Right lung (tissue), 10 donors: ENCODE results near the gene ERG28. TPM values are rescaled to one million over a fixed set of nuclear protein-coding genes. Genes with fewer than 3 reads are reported as not detected.
A peak's percentile ranks its signal among the peaks of the same experiment; 100 is the strongest.
"Not testable (repeated sequence)": the region's sequence is repeated elsewhere in the genome, so short reads cannot be mapped to it uniquely, and the experiment has no call there.

Experiments
- DNase-seq, 2 donors: peaks; one replicate each; pipeline ENCODE4 v3.0.0-alpha.2; 2013
- long read RNA-seq, 8 donors: transcript quantifications; one replicate each; lab custom pipeline, GENCODE V29; 2026
- polyA plus RNA-seq, 5 donors: library from polyadenylated mRNA; unstranded; fragments of 120-200 nt; gene quantifications; one replicate each; pipeline versions ENCODE4 v1.2.1 to v1.2.3, GENCODE V29; 2013; ENCODE audit warnings: inconsistent platforms in 1 of 5, low replicate concordance in 1 of 5; ENCODE audit not compliant: insufficient read length in 5 of 5, insufficient read depth in 1 of 5

The ERG28 gene
- 10 to 100 TPM; 26.1 to 31.6 (median 28.3) TPM for polyA plus RNA-seq
- long read RNA-seq, donor 1, transcript ERG28-201 (5 exons, 2,633 nt) = major isoform, 38 of 43 reads
- long read RNA-seq, donor 1, partial matches to known transcripts = 5 of 43 reads
- long read RNA-seq, donor 1, other reads (novel, unspliced or antisense) = 0 of 43 reads
- long read RNA-seq, donor 2, transcript ERG28-201 (5 exons, 2,633 nt) = major isoform, 30 of 39 reads
- long read RNA-seq, donor 2, partial matches to known transcripts = 9 of 39 reads
- long read RNA-seq, donor 2, other reads (novel, unspliced or antisense) = 0 of 39 reads
- long read RNA-seq, donor 3, transcript ERG28-201 (5 exons, 2,633 nt) = major isoform, 39 of 44 reads
- long read RNA-seq, donor 3, partial matches to known transcripts = 5 of 44 reads
- long read RNA-seq, donor 3, other reads (novel, unspliced or antisense) = 0 of 44 reads
- long read RNA-seq, donor 4, transcript ERG28-201 (5 exons, 2,633 nt) = major isoform, 19 of 19 reads
- long read RNA-seq, donor 4, partial matches to known transcripts = 0 of 19 reads
- long read RNA-seq, donor 4, other reads (novel, unspliced or antisense) = 0 of 19 reads
- long read RNA-seq, donor 5, transcript ERG28-201 (5 exons, 2,633 nt) = major isoform, 49 of 57 reads
- long read RNA-seq, donor 5, partial matches to known transcripts = 8 of 57 reads
- long read RNA-seq, donor 5, other reads (novel, unspliced or antisense) = 0 of 57 reads
- long read RNA-seq, donor 6, transcript ERG28-201 (5 exons, 2,633 nt) = major isoform, 55 of 61 reads
- long read RNA-seq, donor 6, partial matches to known transcripts = 0 of 61 reads
- long read RNA-seq, donor 6, other reads (novel, unspliced or antisense) = 6 of 61 reads
- long read RNA-seq, donor 7, transcript ERG28-201 (5 exons, 2,633 nt) = major isoform, 59 of 73 reads
- long read RNA-seq, donor 7, partial matches to known transcripts = 9 of 73 reads
- long read RNA-seq, donor 7, other reads (novel, unspliced or antisense) = 5 of 73 reads
- long read RNA-seq, donor 8, transcript ERG28-201 (5 exons, 2,633 nt) = major isoform, 24 of 32 reads
- long read RNA-seq, donor 8, partial matches to known transcripts = 8 of 32 reads
- long read RNA-seq, donor 8, other reads (novel, unspliced or antisense) = 0 of 32 reads

DNA sequence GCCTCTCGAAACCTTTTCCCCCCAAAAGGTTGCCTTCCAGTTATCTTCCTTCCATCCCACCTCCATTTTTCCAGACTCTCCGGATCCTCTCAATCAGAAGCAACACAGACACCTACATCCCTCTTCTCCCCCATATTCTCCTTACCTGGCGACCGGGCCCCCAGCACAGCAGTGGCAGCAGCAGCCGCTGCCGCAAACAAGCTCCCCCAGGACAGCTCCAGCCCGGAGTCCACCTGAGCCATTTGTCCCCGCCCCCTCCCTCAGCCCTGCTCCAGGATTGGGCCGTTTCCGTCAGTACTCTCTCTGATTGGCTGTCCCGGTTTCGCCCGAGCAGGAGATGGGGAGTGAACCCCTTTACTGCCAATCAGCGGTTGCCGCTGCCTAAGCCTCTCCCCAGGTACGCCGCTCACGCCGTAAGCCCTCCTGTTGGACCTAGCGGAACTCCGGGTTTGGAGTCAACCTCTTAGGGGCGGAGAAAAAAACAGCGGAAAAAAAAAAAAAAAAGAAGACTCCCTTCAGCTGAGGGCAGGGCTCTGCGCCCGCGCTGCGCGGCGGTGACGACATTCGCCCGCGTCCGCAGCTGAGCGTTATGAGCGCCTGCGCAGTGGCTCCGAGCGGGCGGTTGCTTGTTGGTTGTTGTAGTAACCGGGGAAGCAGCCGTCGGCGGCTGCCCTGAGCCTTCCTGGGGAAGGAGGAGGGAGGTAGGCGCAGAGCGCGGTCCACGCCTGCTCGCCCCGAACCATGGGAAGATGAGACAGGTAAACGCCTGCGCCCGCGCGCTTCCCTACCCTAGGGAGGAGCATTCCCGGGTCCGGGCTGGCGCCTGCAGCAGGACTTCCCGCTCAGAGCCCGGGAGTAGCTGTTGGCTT lies at the start of gene ERG28, which contains the start of gene TTLL5:
ERG28 (minus strand) TSS at position 247 of the 869 bp plus-strand sequence. CDS start 3,374 bp downstream, outside the sequence.
TTLL5 (plus strand) TSS at position 617 of the 869 bp plus-strand sequence. CDS start 1,904 bp downstream, outside the sequence.
- peak; percentile 98 for DNase-seq

DNA sequence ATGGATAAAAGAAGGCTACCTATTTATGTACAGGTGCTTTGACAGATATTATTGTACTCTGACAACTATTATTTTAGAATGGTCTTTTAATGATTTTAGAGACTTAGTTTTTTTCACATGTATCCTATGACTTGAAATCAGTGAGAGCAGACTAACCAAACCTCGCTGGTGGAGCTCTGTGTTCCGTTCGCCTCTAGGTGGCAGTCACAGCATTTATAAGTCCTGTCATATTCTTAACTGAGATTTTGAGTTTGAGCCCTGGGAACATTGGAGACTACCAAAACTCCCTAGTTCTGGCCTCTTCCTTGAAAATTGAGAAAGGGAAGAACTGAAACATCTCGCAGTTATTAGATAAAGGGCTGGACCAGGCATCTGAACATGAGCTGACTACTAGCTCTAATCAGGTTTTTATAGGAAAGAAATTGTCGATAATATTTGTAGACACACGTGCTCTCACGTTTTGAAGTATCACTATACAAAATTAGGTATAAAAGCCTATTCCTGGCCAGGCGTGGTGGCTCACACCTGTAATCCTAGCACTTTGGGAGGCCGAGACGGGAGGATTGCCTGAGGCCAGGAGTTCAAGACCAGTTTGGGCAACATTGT lies 48.6 kb upstream of the ERG28 start:
- DNase-seq = peak; percentile 70 to 80

DNA sequence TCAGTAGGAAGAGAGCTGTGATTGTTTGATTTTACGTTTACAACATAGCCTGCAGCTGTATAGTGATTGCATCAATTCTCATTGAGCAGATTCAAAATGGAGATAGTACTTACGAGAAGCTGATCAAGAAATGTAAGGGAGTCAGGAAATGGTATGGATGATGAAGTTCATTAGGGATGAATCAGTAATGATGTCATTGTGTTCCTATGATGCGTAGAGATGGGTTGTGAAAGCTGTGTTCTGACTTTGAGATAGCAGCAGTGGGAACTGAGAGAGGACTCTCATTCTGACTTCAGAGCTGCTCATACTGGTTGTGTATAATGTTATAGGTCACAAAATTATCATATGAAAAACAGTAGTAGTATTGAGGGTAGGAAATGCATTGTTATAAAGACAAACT lies 44.3 kb upstream of the ERG28 start:
- DNase-seq = no peak

- DNase-seq = no peak
Measured at GRCh38 chr14:75703467-75703866, 42.8 kb upstream of the ERG28 start.

GRCh38 chr14:75702616-75703261 lies 42.1 kb upstream of the ERG28 start:
- peak; percentile 53 to 69 for DNase-seq

- peak in 1 of 2 donors; percentile 39 for DNase-seq
Measured at GRCh38 chr14:75702122-75702521, 41.4 kb upstream of the ERG28 start.

DNA sequence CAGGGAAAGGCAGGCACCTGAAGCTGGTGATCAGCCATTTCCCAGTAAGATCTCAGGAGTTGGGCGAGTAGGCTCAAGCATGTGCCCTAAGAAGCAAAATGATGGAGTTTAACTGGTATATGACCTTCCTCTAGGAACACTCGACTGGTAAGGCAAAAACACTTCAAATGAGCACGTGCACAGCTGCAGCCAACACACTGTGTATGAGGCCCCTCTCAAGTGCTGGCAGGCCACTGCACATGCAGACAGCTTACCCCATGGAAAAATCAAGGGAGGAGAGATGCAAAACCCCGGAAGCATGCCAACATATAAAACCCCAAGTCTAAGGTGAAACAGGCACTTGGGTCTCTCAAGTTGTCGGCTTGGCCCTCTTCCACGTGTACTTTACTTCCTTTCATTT lies 39.6 kb upstream of the ERG28 start:
- DNase-seq = no peak

GRCh38 chr14:75699331-75699730 lies 38.7 kb upstream of the ERG28 start:
- DNase-seq = no peak

GRCh38 chr14:75697918-75698317 lies 37.2 kb upstream of the ERG28 start:
- DNase-seq = no peak

DNA sequence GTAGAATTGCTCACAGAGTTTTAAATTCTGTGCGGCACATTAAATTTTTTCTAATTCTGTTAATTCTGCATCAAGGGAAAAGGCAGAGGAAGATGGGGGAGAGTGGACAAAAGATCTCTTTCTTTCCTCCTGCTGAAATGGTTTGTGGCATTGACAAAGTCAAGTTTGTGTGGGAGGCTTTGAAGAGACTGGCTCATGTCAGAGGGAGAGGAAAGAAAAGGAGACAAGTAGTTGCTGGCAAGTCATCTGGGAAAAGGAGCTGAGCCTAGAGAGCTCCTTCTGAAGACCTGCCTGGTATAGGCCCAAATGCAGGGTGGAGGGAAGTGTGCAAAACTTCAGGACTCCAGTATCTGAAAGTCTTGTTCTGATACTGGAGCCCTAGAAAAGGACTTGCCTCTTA lies 36.7 kb upstream of the ERG28 start:
- no peak for DNase-seq

DNA sequence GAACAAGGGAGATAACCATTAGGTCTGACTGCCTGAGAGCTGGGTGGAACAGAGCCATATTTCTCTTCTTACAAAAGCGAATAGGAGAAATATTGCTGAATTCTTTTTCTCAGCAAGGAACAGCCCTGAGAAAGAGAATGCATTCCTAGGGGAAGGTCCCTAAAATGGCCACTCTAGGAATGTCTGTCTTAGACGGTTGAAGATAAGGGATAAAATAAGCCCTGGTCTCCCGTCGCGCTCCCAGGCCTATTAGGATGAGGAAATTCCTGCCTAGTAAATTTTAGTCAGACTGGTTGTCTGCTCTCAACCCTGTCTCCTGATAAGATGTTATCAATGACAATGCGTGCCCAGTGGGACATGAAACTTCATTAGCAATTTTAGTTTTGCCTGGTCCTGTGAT lies 34.3 kb upstream of the ERG28 start:
- not testable (repeated sequence) for DNase-seq

DNA sequence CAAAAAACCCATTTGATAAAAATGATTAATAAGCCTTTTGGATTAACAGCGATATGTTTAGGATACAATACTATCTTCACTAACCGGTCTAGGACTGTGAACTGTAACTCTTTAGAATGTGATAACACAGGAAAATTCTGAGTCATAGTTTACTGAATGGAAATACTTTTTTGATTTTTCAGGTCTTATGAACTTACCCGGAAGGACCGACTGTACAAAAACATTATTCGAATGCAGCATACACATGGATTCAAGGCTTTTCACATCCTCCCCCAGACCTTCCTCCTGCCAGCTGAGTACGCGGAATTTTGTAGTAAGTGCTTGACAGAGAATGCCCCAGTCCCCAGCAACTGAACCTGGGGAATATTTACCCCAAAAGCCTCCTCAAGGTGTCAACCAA lies 29.3 kb upstream of the ERG28 start:
- no peak for DNase-seq

- no peak for DNase-seq
Measured at GRCh38 chr14:75689012-75689411, 28.3 kb upstream of the ERG28 start.

GRCh38 chr14:75685910-75686309 lies 25.2 kb upstream of the ERG28 start:
- DNase-seq = no peak

DNA sequence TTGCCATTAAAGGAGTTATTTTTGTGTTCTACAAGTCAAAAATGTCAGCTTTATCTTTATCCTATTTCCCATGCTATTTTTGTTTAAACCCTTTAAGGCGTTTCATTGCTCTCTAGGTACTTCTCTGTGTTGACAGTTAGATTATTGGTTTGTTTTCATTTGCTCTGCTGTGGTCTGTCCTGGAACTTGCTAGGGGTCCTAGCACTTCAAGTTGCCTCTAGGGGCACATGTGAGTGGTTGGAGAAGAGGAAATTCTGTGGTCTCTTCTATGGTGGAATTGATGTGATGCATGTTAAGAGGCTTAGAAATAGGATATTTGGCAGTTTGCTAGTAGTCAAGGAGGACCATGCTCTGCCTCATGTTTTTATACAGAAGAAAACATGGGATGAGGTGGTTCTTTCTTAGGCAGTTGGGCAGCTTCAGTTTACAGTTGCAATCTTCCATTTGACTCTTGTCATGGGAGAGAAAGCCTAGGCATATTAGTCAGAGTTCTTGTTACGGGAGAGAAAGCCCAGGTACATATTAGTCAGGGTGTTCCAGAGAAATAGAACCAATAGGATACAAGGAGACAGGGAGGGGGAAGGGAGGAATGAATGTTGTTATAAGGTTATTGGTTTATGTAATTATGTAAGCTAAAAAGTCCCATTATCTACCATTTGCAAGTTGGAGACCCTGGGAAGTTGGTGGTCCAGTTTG lies 14.7 kb upstream of the ERG28 start:
- no peak for DNase-seq

GRCh38 chr14:75673345-75674035 lies 12.8 kb upstream of the ERG28 start:
- no peak for DNase-seq

- DNase-seq = no peak
Measured at GRCh38 chr14:75672605-75673192, 12.0 kb upstream of the ERG28 start.

DNA sequence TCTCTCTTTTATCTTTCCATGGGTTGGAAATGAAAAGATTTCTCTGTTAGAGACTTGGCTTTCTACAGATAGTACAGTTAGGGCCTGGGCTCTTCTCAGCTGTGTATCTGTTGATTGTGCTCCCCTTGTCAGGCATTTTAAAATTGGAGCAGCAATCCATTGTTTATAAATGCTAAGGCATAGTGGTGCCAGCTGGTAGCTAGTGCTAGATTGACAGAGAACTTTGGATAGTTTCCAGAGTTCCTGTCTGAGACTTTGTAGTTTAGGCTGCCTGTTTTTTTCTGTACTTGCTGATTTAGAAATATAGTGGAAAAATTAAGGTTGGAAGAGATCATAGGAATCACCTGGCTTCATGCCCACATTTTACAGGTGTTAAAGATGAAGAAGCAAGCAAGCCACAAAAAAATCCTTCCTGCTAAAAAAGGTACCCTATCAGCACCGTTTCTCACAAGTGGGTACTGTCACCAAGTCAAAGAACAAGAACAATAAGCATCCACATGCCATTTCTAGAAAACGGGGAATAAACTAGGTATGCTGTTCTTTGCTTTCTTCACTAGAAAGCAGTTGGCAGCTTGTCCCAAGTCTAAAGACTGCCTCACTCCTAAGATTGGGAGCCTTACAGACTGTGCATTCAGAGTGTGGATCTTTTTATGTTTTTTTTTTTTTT lies 6.6 kb upstream of the ERG28 start:
- no peak for DNase-seq
